ENCODE measurements around the gene ATP6AP2.

DNA sequence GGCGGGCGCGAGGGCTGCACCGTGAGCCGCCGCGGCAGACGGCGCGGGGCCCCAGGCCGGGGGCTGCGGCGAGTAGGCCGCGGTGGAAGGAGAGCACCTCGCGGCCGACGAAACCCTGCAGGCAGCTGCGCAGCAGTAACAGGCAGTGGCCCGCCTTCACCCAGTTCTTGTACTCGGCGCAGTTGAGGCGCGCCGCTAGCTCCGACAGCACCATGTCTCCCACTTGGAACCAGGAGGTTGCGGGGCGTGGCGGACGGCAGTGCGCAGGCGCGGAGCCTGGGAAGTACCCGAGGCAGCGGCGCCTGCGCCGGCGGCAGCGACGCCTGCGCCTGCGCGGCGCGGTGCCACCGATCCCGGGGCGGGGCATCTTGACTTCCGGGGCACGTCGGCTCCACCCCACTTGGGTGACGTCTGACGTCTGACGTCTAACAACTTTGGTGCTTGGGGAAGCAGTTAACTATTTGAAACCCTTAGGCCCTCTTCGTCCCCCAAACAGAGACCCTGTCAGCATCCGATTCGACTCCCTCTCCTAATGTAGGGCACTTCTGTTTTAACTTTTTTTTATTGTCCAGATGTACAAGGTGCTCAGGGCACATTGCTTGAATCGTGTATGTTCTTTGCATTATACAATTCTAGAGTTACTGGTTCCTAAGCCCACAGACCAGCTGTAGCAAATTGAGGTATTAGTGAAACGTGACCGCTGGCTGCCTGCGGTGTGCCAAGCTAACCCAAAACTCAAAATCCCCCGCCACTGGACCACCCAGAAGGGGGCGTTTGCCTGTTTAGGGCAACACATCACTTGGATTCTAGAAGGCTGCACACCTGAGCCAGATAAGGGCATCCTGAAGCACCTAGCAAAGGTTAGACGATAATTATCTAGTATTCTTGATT lies 66.8 kb downstream of the ATP6AP2 start, which contains the start of gene CXorf38:
- TF ChIP-seq POLR2A (IDR thresholded peaks at IDR 0.05): no peak
- TF ChIP-seq, protein P1, sequence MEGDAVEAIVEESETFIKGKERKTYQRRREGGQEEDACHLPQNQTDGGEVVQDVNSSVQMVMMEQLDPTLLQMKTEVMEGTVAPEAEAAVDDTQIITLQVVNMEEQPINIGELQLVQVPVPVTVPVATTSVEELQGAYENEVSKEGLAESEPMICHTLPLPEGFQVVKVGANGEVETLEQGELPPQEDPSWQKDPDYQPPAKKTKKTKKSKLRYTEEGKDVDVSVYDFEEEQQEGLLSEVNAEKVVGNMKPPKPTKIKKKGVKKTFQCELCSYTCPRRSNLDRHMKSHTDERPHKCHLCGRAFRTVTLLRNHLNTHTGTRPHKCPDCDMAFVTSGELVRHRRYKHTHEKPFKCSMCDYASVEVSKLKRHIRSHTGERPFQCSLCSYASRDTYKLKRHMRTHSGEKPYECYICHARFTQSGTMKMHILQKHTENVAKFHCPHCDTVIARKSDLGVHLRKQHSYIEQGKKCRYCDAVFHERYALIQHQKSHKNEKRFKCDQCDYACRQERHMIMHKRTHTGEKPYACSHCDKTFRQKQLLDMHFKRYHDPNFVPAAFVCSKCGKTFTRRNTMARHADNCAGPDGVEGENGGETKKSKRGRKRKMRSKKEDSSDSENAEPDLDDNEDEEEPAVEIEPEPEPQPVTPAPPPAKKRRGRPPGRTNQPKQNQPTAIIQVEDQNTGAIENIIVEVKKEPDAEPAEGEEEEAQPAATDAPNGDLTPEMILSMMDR (IDR thresholded peaks at IDR 0.05): no peak
